Ovary (tissue), 3 donors: ENCODE results near the gene MUC21.

Experiments used
- EP300 ChIP-seq: sonication (generic); formaldehyde crosslinking; IDR thresholded peaks from one replicate; pipeline ENCODE4 v1.6.1; 2017; ENCODE audit warnings: antibody characterized with exemption
- POLR2A ChIP-seq: fragments of 450-650 bp; IDR thresholded peaks from one replicate; pipeline ENCODE4 v1.6.1; 2017; ENCODE audit warnings: antibody characterized with exemption, mild to moderate bottlenecking, moderate library complexity
- TF ChIP-seq, protein P1 (sequence below), 3 donors: fragments of 450-650 bp in 2 of 3; fragments of 200-600 bp in 1 of 3; IDR thresholded peaks; one replicate each; pipeline versions ENCODE4 v1.5.1 to v1.8.0; 2016 to 2022; ENCODE audit warnings: antibody characterized with exemption in 3 of 3, mild to moderate bottlenecking in 1 of 3
- donor health status: DM: no; HTN: no; CAD: no.

DNA sequence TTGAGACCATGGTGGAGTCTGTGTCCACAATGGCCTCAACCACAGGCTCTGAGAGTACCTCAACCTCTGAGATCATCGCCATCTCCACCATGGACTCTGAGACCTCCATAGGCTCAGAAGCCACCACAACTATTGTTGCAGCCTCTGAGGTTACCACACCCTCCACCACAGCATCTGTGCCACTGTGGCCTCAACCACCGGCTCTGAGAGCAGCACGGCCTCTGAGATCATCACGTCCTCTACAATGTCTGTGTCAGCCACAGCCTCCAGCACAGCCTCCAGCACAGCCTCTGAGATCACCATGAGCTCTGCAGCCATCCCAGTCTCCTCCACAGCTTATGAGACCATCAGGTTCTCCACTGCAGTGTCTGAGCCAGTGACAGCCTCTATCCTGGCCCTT, 19.4 kb upstream of the MUC21 start:
- TF ChIP-seq, protein P1, sequence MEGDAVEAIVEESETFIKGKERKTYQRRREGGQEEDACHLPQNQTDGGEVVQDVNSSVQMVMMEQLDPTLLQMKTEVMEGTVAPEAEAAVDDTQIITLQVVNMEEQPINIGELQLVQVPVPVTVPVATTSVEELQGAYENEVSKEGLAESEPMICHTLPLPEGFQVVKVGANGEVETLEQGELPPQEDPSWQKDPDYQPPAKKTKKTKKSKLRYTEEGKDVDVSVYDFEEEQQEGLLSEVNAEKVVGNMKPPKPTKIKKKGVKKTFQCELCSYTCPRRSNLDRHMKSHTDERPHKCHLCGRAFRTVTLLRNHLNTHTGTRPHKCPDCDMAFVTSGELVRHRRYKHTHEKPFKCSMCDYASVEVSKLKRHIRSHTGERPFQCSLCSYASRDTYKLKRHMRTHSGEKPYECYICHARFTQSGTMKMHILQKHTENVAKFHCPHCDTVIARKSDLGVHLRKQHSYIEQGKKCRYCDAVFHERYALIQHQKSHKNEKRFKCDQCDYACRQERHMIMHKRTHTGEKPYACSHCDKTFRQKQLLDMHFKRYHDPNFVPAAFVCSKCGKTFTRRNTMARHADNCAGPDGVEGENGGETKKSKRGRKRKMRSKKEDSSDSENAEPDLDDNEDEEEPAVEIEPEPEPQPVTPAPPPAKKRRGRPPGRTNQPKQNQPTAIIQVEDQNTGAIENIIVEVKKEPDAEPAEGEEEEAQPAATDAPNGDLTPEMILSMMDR (IDR thresholded peaks at IDR 0.05) = no peak
- TF ChIP-seq EP300 = no peak
- TF ChIP-seq POLR2A = no peak
